A549 (cell line): ENCODE data around the gene GOLGA1.

Experiments
- CBX2 ChIP-seq: fragments of 200-600 bp; sonication (generic); IDR thresholded peaks from 2 replicates; pipeline ENCODE4 v1.6.1; 2016; ENCODE audit warnings: low read depth, mild to moderate bottlenecking, borderline replicate concordance
- FOSL2 ChIP-seq, 2 experiments: fragments of 450-650 bp in 1 of 2; fragments of >200 bp in 1 of 2; sonication (Bioruptor Twin) in 1 of 2; formaldehyde crosslinking; IDR thresholded peaks; 2 replicates each; pipeline versions ENCODE4 v1.5.0 to v1.6.1; 2016 to 2020; ENCODE audit warnings: mild to moderate bottlenecking in 1 of 2, moderate library complexity in 1 of 2
- MAX ChIP-seq: IDR thresholded peaks from 2 replicates; pipeline ENCODE4 v1.6.1; 2012

GRCh38 chr9:124890179-124890578, 50.7 kb downstream of the GOLGA1 start:
- TF ChIP-seq MAX = no peak
- no peak for TF ChIP-seq CBX2
- no peak for TF ChIP-seq FOSL2 (IDR thresholded peaks at IDR 0.05)
- TF ChIP-seq FOSL2 (CRISPR knock-in tag; IDR thresholded peaks at IDR 0.05) = no peak
